Smooth muscle cell (in vitro differentiated cells): ENCODE results near the gene JDP2. TPM values are rescaled to one million over a fixed set of nuclear protein-coding genes. Genes with fewer than 3 reads are reported as not detected.

Experiments
- DNase-seq: peaks from one replicate; lab custom pipeline; 2025; ENCODE audit not compliant: unreplicated experiment; lab: John Stamatoyannopoulos, UW
- H2AFZ ChIP-seq: fragments of 200-600 bp; sonication (generic); 2 replicates; pipeline ENCODE4 v1.6.0; 2016; ENCODE audit warnings: antibody characterized with exemption, low read depth, mild to moderate bottlenecking
- H3F3A ChIP-seq: fragments of 200-600 bp; sonication (generic); 2 replicates; pipeline ENCODE4 v1.6.0; 2017; ENCODE audit warnings: antibody characterized with exemption, low read depth
- H3K27ac ChIP-seq: fragments of 200-600 bp; sonication (generic); 2 replicates; pipeline ENCODE4 v1.5.1; 2016; ENCODE audit warnings: low read depth, mild to moderate bottlenecking
- H3K27me3 ChIP-seq: fragments of 200-600 bp; sonication (generic); 2 replicates; pipeline ENCODE4 v1.6.1; 2016; ENCODE audit warnings: low read depth, mild to moderate bottlenecking
- H3K36me3 ChIP-seq: fragments of 200-600 bp; sonication (generic); 2 replicates; pipeline ENCODE4 v1.5.1; 2016; ENCODE audit warnings: low read depth
- H3K4me1 ChIP-seq: fragments of 200-600 bp; sonication (generic); 2 replicates; pipeline ENCODE4 v1.5.1; 2016; ENCODE audit warnings: low read depth
- H3K4me2 ChIP-seq: fragments of 200-600 bp; sonication (generic); 2 replicates; pipeline ENCODE4 v1.6.0; 2016; ENCODE audit warnings: mild to moderate bottlenecking
- H3K4me3 ChIP-seq: fragments of 200-600 bp; sonication (generic); 2 replicates; pipeline ENCODE4 v1.5.1; 2016; ENCODE audit warnings: mild to moderate bottlenecking
- H3K79me2 ChIP-seq: fragments of 200-600 bp; sonication (generic); 2 replicates; pipeline ENCODE4 v1.6.0; 2016; ENCODE audit warnings: low read depth, mild to moderate bottlenecking
- H3K9ac ChIP-seq: fragments of 200-600 bp; sonication (generic); 2 replicates; pipeline ENCODE4 v1.6.0; 2016; ENCODE audit warnings: low read depth
- H3K9me3 ChIP-seq: fragments of 200-600 bp; sonication (generic); replicated peaks from 2 replicates; pipeline ENCODE4 v1.5.1; 2016; ENCODE audit warnings: low read depth
- H4K20me1 ChIP-seq: fragments of 200-600 bp; sonication (generic); 2 replicates; pipeline ENCODE4 v1.6.0; 2016; ENCODE audit warnings: low read depth
- WGBS: methylation state at CpG from one replicate; pipeline ENCODE4 v1.1.7; 2016; ENCODE audit warnings: low lambda C conversion rate; 5-methylcytosine and 5-hydroxymethylcytosine counted together
- polyA plus RNA-seq: library from polyadenylated mRNA; unstranded; fragments of >200 nt; fragmentation: Nextera tagmentation; extraction: Ambion mirVana; gene quantifications from 2 replicates; pipeline ENCODE4 v1.2.1, GENCODE V29; 2016
- total RNA-seq: library from RNA; depleted of rRNA; stranded (reverse); fragments of >200 nt; gene quantifications from 2 replicates; pipeline ENCODE4 v1.2.3, GENCODE V29; 2014
- TF ChIP-seq, protein P1 (sequence below): fragments of 200-600 bp; sonication (generic); IDR thresholded peaks from 2 replicates; pipeline ENCODE4 v1.5.1; 2017; ENCODE audit warnings: borderline replicate concordance, mild to moderate bottlenecking, antibody characterized with exemption; ENCODE audit not compliant: insufficient read depth, poor library complexity, severe bottlenecking

Gene JDP2
- total and polyA plus RNA-seq, 2 experiments from 2014 or later = 70.3 to 126 TPM

DNA sequence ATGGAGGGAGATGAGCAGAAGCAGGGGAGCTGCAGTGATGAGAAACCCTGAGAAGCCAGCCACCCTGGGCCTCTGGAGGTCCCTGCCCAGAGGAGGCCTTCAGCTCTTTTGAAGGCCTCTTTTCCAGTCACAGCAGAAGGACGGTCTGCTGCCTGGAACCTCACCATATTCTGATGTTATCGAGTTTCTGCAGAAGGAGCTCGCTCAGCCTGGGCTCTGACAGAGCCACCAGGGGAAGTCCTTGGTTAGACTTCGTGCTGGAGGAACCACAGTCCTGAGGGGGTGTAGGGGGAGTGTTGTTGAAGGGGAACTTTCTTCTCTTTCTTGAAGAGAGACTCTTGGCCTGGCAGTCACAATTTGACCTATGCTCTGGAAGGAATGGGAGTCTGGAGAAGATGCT is 69.4 kb downstream of the JDP2 start:
- H3K27ac ChIP-seq = no peak overlapping the region
- H3K79me2 ChIP-seq = no peaks in the 10 kb centered on the region
- H3K4me2 ChIP-seq = no peak overlapping the region
- no peak for DNase-seq
- H3K4me3 ChIP-seq = no peak overlapping the region
- H2AFZ ChIP-seq = no peak overlapping the region
- H3K9me3 ChIP-seq = no peaks in the 10 kb centered on the region
- no peaks in the 10 kb centered on the region for H3K27me3 ChIP-seq
- no peaks in the 10 kb centered on the region for H3K36me3 ChIP-seq
- H3K9ac ChIP-seq = no peak overlapping the region
- H3K4me1 ChIP-seq = no peaks in the 10 kb centered on the region
- no peaks in the 10 kb centered on the region for H3F3A ChIP-seq
- WGBS = 87% methylated on average over 4 of the region's 4 CpGs
- TF ChIP-seq, protein P1, sequence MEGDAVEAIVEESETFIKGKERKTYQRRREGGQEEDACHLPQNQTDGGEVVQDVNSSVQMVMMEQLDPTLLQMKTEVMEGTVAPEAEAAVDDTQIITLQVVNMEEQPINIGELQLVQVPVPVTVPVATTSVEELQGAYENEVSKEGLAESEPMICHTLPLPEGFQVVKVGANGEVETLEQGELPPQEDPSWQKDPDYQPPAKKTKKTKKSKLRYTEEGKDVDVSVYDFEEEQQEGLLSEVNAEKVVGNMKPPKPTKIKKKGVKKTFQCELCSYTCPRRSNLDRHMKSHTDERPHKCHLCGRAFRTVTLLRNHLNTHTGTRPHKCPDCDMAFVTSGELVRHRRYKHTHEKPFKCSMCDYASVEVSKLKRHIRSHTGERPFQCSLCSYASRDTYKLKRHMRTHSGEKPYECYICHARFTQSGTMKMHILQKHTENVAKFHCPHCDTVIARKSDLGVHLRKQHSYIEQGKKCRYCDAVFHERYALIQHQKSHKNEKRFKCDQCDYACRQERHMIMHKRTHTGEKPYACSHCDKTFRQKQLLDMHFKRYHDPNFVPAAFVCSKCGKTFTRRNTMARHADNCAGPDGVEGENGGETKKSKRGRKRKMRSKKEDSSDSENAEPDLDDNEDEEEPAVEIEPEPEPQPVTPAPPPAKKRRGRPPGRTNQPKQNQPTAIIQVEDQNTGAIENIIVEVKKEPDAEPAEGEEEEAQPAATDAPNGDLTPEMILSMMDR = no peak
- no peaks in the 10 kb centered on the region for H4K20me1 ChIP-seq

DNA sequence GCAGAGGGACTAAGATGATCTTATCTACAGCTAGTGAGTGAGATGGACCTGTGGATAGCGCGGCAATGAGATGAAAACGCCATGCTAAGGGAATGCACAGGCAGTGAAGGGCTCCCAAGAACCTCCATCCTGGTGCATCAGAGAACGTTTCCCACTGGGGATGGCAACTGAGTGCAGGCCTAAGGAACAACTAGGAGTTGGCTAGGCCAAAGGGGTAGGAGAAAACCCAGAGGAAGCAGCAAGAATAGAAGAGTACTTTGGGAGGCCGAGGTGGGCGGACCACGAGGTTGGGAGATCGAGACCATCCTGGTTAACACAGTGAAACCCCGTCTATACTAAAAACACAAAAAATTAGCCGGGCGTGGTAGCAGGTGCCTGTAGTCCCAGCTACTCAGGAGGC is 69.9 kb downstream of the JDP2 start:
- Histone ChIP-seq H3F3A (no peaks in the 10 kb centered on the region), H2AFZ (no peak overlapping the region), H3K4me3 (no peak overlapping the region), H3K79me2 (no peaks in the 10 kb centered on the region), H3K9ac (no peak overlapping the region), H3K27me3 (no peaks in the 10 kb centered on the region), H3K9me3 (no peaks in the 10 kb centered on the region), H3K4me1 (no peaks in the 10 kb centered on the region), H3K4me2 (no peak overlapping the region), H4K20me1 (no peaks in the 10 kb centered on the region), H3K27ac (no peak overlapping the region), H3K36me3 (no peaks in the 10 kb centered on the region)
- DNase-seq = no peak
- 95% methylated on average over 8 of the region's 11 CpGs for whole genome bisulfite sequencing
- TF ChIP-seq, protein P1 = no peak

DNA sequence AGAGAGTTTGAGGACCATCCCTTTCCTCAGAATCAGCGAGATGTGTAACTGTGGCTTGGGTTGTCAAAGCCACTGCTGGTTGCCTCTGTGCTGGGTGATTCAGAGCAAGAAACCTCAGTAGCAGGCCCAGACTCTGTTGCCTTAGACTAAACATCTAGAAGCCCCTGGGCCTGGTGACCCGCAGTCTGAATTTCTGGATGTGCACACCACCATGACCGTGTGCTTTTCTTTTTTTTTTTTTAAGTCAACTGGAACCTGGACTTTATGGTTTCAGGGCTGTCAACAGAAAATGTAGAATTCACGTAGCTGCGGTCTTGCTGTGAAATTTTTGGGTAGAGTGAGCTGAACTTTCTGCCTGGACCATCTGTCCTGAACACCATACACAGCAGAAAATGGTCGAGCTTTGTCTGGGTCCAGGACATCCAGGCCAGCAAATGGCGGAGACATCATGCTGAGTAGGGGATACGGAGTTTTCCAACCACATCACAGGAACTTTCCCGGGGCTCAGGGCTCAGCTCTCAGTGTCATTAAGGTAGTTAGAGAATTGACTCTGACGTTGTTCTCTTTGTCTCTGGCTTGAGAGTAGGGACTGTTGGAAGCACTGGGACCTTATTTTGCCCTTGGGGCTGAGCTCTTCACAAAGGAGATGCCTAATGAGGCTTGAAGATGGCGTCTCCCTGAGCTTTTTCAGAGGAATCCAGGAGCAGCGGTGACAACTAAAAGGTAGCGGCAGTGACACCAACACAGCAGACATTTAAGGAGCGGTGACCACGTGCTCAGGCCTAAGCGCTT is 71.5 kb downstream of the JDP2 start:
- Histone ChIP-seq H3K4me1 (no peaks in the 10 kb centered on the region), H3F3A (no peaks in the 10 kb centered on the region), H3K9ac (no peak overlapping the region), H4K20me1 (no peaks in the 10 kb centered on the region), H3K4me2 (no peak overlapping the region), H3K27ac (no peak overlapping the region), H3K27me3 (no peaks in the 10 kb centered on the region), H3K4me3 (no peak overlapping the region), H3K9me3 (no peaks in the 10 kb centered on the region), H3K79me2 (no peaks in the 10 kb centered on the region), H3K36me3 (no peaks in the 10 kb centered on the region), H2AFZ (no peak overlapping the region)
- no peak for DNase-seq
- WGBS = 86% methylated on average over 16 of the region's 16 CpGs
- TF ChIP-seq, protein P1 = no peak

DNA sequence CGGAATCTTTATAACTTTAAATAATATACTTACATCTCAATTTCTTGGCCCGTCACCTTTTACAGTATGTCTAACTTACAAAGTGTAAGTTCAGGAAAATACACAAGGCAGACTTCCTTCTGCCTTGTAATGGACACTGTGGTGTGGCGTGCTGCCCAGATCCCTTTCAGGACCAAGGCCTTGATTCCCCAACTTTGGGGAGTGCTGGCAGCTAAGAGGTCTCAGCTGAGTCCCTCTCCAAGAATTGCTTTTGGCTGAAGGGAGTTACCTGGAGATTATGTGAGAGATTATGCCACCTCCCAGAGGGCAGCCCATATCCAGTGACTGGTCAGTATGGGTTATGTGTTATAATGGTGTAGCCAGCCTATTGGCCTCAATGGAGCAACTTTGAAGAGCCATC is 73.3 kb downstream of the JDP2 start:
- no peaks in the 10 kb centered on the region for H3K4me1 ChIP-seq
- H3K9me3 ChIP-seq = no peaks in the 10 kb centered on the region
- H3F3A ChIP-seq = no peaks in the 10 kb centered on the region
- WGBS = 94% methylated on average over 3 of the region's 3 CpGs
- no peak overlapping the region for H2AFZ ChIP-seq
- TF ChIP-seq, protein P1 = no peak
- no peak overlapping the region for H3K9ac ChIP-seq
- no peaks in the 10 kb centered on the region for H3K79me2 ChIP-seq
- H3K4me3 ChIP-seq = no peak overlapping the region
- no peaks in the 10 kb centered on the region for H3K27me3 ChIP-seq
- no peaks in the 10 kb centered on the region for H4K20me1 ChIP-seq
- H3K36me3 ChIP-seq = no peaks in the 10 kb centered on the region
- DNase-seq = no peak
- H3K4me2 ChIP-seq = no peak overlapping the region
- H3K27ac ChIP-seq = no peak overlapping the region
